GM18498 (cell line): ENCODE measurements around the gene KLK15.
"Not testable (repeated sequence)": the region's sequence is repeated elsewhere in the genome, so short reads cannot be mapped to it uniquely, and the experiment has no call there.

Experiments
- ATAC-seq: cut with Tn5 transposase; IDR thresholded peaks from one replicate; pipeline ENCODE4 v1.9.1; 2021; ENCODE audit warnings: mild to moderate bottlenecking, moderate library complexity; ENCODE audit not compliant: unreplicated experiment

KLK15 gene

GRCh38 chr19:50797429-50797780 lies 36.0 kb downstream of the KLK15 start:
- no peak for ATAC-seq

GRCh38 chr19:50796634-50797428 lies 36.5 kb downstream of the KLK15 start:
- no peak for ATAC-seq

GRCh38 chr19:50796128-50796633 lies 37.2 kb downstream of the KLK15 start:
- ATAC-seq, result no peak

GRCh38 chr19:50795664-50796073 lies 37.7 kb downstream of the KLK15 start:
- no peak for ATAC-seq

GRCh38 chr19:50794876-50795663 lies 38.3 kb downstream of the KLK15 start:
- ATAC-seq, result no peak

- ATAC-seq, result no peak
Observed at GRCh38 chr19:50794074-50794875, 39.1 kb downstream of the KLK15 start.

GRCh38 chr19:50793558-50794065 lies 39.8 kb downstream of the KLK15 start:
- ATAC-seq, result no peak

GRCh38 chr19:50792272-50793250 lies 40.8 kb downstream of the KLK15 start:
- ATAC-seq, result no peak

GRCh38 chr19:50791594-50792271 lies 41.6 kb downstream of the KLK15 start:
- no peak for ATAC-seq

GRCh38 chr19:50790922-50791467 lies 42.4 kb downstream of the KLK15 start:
- no peak for ATAC-seq

- ATAC-seq, result no peak
Observed at GRCh38 chr19:50790396-50790795, 43.0 kb downstream of the KLK15 start, which contains the start of gene ACP4. Gene ACP4 (plus strand): TSS chr19:50790415. CDS start chr19:50790415, 0 bp downstream.

- ATAC-seq, result no peak
Observed at GRCh38 chr19:50785329-50785728, 48.0 kb downstream of the KLK15 start.

- ATAC-seq, result no peak
Observed at GRCh38 chr19:50784710-50785109, 48.7 kb downstream of the KLK15 start.

GRCh38 chr19:50783848-50784152 lies 49.6 kb downstream of the KLK15 start:
- ATAC-seq, result not testable (repeated sequence)

GRCh38 chr19:50780753-50781435 lies 52.5 kb downstream of the KLK15 start:
- ATAC-seq, result no peak

GRCh38 chr19:50779504-50780457 lies 53.6 kb downstream of the KLK15 start:
- ATAC-seq, result no peak

- ATAC-seq, result no peak
Observed at GRCh38 chr19:50778906-50779430, 54.4 kb downstream of the KLK15 start.
